Cortex of kidney (tissue), 1 donor: ENCODE results near the gene KIFC3.
"Not testable (repeated sequence)": the region's sequence is repeated elsewhere in the genome, so short reads cannot be mapped to it uniquely, and the experiment has no call there.

Source experiments
- DNase-seq: peaks from one replicate; lab custom pipeline; 2025; lab: John Stamatoyannopoulos, UW

The KIFC3 gene

DNA sequence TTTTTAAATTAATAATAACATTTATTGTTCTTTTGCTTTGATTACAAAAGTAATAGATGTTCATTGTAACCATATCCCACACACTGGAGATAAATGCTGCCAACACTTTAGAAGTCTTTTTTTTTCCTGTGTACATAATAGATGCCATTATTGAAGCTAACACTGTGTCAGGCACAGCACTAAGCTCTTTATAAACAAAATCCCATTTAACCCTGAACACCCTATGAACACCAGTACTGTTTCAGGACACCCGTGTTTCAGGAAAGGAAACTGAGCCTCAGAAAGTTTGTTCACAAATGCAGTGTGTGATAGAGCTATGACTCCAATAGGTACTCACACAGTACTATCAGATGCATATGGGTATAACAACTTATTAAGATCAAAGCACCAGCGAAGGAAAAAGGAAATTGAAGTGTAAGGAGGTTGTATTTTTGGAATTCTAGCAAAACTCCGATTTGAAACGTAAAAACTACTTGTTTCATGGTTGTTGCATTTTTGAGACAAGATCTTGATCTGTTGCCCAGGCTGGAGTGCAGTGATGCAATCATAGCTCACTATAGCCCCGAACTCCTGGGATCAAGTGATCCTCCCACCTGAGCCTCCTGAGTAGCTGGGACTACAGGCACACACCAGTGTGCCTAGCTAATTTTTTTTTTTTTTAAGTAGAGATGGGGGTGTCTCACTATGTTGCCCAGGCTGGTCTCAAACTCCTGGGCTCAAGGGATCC is 2.0 kb upstream of the KIFC3 start:
- DNase-seq: no peak

DNA sequence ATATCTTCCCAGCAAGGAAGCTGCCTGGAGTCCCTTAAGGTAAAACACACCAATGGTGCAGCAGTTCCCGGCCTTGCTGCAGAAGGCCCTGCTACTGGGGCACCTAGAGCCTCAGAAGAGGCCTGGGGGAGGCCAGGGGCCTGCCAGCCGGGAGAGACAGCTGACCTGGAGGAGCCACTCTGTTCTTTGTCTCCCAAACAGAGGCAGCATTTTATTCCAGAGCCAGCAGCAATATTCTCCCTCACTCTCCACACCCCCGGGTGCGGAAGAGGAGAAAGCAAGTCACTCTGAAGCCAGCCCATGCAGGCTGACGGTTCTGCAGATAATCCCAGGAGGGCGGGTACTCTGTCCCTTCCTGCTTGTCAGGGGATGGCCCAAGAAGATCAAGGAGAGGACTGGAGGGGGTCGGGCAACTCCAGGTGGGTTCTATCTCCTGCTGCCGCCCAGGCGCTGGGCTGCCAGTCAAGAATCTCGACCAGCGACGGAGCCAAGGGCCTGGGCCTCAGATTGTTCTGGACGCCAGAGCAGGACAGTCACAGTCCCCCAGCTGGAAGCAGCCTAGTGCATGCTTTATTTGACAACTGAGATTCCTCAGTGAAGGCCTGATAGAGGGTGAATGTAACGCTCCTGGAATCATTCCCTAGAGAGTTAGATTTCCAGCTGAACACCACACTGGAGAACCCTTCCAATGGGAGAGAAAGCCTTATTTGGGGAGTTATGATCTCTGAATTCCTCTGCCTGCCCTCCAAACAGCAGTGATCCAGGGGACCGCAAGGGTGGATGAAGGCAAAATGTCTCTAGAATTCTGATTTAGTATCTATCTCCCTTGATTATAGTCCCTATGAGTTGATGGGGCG is 1.1 kb upstream of the KIFC3 start:
- DNase-seq: no peak

DNA sequence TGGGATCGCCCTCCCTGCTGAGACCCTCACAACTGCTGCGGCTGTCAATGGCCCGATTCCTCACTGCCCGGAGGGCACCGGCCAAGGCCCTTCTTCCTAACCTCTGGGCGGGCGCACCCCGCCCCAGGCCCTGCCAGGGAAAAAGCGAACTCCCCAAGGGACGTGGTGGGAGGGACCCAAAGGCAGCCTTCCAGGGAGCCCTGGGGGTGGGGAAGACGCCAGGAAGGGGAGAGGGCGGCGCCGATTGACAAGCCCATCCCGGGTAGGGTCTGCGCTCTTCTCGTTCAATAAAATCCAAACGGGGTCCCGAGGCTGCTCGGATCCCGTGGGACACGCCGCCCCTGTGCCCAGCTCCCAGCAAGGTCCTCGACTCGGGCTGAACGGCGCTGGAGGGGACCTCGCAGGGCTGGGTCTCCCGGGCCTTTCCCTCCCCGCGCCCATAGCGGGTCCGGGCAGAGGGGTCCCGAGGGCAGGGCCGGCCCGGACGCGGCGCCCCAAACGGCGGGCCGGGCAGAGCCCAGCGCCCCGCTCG is 416 bp downstream of the KIFC3 start:
- DNase-seq: no peak

DNA sequence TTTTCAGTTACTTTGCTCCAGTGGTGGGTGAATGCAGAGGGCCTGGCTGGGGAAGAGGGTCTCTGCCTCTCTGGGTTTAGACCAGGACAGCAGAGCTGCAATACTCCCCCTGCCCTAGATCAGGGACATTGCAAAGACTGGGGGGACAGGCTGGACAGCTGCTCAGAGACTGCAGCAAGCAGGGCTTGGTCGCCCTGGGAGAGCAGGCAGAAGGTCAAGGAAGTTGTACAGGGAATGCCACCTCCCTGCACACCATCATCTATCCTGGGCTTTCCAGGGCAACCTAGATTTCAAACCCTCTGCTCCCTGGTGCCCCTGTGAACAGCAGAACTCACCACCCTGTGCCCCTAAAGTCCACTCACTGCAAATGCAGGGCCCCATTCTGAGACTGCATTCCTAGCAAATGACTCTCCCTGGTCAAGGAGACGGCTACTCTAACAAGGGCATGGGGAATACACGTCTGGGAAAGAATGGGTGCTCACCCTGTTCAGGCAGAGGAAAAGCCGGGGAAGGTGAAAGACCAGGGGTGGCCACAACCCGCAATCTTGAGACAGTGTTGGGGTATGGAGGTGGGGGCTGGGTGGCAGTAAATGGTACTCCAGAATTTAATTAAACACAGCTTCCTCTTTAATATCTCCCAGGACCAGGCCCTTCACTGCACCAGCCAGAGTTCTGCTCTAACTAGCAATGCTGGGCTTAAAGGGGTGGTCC is 1.0 kb downstream of the KIFC3 start:
- DNase-seq: no peak

DNA sequence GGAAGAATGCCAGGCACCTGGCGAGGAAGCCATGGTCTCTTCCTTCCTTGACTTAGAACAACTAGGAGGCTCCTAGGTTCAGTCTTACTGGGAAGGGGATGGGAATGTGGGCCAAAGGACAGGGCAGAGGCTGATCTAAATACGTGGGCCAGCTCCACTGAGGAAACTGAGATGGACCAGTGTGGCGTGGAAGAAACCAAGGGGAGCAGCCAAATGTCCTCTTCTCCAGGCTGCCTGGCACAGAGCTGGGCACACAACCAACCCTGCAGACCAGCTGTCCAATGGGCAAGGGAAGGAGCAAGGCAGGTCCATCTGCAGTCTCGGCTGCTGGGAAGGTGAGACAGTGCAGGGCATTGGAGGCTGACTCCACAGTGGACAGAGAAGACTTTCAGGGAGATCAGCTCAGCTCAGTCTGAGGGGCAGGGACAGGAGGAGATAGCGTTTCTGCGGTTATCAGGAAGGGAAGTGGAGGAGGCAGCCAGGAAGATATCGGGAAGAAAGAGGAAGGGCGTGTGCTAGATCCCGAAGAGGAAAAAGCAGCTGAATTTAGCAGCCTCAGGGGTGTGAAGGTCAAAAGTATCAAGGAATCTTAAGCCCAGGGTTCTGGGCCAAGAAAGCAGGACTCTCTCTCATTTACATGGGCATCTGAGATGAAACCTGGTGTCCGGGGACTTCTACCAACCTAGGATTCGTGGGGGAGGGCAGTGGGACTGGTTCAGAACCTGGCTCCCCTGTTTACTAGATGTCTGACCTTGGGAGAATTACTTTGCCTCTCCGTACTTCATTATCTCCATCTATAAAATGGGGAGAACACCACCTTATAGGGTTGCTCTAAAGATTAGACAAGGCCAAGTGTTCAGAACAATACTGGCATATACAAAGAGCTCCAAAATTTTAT is 1.8 kb downstream of the KIFC3 start:
- DNase-seq: no peak

DNA sequence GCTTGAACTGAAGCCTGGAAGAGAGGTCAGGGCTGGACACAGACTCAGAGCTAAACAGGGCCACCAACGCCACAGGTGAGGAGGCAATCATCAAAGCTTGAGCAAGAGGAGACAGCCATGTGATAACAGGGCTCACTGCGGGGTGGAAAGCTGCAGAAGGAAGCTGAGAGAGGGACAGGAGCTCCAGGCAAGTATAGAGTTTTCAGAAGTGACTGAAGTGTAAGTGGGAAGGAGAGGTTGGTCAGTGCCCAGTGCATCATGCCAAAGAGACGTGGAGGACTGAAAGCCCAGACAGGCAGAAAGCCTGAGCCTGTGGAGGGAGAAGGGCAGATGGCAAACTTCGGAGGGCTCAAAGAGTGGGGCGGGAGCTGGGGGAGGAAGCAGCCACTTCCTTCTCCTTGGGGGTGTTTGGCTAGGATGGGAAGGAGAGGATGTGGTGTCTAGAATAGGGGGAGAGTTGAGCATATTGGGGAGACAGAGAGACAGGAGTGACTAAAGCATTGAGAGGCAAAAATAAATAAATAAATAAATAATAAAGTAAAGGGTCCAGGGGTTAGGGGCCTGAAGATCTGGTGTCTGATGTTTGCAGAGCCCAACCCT is 2.6 kb downstream of the KIFC3 start:
- no peak for DNase-seq

DNA sequence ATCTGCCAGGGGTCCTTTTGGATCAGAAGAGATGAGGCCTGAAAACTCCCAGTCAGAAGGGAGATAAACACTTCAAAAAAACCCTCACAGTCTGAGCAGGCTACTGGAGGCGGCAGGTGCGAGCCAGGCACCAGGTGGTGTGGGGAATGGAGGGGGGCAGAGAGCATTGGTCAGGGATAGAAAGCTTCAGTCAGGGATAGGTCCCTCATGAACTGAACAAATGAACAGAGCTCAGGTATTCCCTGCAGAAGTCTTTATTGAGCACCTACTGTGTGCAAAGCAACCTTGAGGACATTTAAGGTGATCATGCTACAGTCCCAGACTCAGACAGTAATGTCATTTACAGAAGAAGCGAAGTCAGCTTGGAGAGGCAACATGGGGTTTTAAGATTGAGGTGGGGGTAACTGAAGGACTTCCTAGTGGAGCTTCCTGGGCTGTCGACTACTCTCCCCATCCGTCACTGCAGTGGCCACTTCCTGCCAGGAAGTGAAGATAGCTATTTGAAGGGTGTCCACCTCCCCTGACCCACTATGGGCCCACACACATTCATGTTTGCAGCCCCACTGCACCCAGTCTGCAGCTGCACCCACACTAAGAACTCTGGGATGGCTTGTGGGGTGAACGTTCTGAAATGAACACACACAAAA is 3.2 kb downstream of the KIFC3 start:
- no peak for DNase-seq

DNA sequence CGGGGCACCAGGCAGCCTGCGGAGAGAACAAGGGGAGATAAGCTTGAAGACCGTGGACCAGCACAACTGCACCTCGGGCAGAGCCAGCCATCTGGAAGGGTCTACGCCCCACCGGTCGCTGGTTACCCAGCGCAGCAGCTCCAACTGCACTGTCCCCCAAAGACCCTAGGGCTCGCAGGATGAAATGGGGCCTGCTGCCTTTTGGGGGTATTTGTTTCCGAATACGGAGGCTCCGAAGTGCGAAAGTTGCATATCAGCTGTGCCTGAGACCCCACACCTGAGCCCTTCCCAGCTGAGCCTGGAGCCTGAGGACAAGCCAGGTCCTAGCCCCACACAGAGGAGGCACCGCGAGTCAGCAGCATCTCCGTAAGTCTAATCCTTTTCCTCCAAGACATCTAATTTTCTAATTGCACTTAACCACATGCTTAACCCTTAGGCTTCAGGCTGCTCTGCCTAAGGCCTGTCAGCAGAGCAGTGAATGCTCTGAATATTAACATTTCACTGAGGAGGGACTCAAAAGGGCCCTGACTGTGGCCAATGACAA is 4.0 kb downstream of the KIFC3 start:
- DNase-seq: no peak

DNA sequence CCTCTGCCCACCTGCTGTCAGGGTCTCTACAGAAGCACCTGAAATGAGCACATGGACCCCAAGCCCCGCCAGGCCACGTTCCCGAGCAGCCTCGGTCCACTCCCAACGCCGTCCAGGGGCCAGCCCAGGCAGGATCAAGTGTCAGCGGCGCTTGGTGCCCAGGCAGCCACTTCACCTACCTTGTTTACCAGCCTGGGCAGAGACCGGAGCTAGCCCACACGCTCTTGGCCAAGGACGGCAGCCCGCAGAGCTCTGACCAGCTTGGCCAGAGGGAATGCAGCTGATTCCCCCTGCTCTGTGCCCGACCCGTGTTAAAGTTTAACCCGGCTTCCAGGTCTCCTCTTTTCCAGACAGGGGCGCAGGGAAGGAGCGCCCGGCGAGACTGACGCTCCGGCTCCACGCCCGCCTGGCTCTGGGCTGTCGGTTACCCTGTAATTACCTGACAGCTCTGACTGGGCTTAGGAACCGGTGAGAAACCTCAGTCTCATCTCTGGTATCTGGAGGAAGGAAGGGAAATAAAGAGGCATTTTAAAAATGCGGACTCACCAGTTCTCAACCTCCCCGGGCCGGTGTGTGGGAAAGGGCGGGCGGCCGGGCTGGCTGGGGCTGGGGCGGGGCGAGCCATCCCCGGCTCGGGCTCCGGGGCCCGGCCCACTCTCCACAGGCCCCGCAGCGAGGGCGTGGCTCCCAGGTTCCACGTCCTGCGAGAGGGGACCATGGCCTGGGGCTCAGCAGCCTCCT is 4.6 kb downstream of the KIFC3 start:
- DNase-seq: no peak

DNA sequence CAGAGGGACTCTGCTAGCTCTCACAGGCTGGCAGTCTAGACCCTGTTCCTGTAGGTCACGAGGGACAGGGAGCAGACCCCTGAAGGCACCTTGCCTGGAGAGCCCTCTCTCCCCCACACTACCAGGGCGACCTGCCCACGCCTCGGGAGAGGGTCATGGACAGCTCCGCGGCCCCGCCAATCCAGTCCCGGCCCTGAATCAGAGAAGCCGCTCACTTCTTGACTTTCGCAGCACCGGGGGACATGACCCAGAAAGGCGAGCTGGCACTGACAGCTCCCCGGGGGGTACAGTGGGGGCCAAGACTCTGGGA is 5.1 kb downstream of the KIFC3 start:
- no peak for DNase-seq

DNA sequence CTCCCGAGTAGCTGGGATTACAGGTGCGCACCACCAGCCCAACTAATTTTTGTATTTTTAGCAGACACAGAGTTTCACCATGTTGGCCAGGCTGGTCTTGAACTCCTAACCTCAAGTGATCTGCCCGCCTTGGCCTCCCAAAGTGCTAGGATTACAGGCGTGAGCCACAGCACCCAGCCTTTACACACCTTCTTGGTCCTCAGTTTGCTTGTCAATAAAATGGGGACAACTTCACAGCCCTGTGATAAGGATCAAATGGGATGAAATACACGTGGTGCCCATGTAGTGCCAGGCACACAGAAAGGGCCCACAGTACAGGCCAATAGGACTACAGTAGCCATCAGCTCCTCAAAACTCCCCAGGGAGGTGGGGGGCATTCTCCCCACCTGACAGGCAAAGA is 6.3 kb downstream of the KIFC3 start:
- DNase-seq: not testable (repeated sequence)

DNA sequence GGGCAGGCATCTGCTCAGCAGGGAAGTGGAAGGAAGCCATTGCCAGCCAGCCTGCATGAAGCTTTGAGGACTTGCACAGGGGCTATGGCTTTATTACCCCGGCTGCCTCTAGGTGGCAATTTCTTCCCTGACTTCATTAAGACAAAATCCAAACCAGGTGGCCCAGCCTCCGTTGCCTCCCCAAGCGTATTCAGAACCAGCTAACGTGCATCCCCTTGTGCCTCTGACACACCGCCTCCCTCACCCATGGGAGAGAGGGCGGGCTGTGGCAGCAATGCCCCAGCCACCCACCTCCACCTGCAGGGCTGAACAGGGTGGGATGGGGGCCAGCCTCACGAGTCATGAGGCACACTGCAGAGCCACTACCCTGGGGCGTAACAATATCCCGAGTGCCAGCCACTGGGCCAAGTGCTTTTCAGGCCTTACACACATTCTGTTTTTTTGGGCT is 6.8 kb downstream of the KIFC3 start:
- DNase-seq: no peak

DNA sequence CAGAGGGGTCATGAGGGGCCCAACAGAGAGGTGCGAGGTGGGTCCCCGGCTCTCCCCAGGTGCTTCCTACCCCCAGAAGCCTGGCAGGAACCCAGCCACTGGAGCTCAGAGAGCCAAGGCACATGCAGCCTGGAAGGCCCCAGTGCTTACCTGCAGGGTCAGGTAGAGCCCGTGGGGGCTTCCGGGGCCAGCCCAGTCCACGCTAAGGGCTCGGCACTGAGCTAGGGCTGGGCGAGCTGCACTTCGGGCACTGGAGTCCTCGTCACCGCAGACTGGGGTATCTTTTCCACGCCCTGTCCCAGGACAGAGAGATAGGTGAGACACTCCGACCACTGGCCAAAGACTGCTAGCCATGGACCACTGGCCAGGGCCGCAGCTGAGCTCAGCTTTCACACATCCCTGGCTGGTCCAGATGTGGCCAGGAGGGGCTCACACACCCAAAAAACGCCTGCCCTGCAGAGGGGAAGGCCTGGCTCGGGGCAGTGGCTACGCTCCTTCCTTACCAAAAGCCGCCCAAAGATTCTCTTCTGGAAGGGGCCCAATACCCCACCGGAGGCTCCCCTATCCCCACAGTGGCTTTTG is 7.4 kb downstream of the KIFC3 start:
- no peak for DNase-seq

DNA sequence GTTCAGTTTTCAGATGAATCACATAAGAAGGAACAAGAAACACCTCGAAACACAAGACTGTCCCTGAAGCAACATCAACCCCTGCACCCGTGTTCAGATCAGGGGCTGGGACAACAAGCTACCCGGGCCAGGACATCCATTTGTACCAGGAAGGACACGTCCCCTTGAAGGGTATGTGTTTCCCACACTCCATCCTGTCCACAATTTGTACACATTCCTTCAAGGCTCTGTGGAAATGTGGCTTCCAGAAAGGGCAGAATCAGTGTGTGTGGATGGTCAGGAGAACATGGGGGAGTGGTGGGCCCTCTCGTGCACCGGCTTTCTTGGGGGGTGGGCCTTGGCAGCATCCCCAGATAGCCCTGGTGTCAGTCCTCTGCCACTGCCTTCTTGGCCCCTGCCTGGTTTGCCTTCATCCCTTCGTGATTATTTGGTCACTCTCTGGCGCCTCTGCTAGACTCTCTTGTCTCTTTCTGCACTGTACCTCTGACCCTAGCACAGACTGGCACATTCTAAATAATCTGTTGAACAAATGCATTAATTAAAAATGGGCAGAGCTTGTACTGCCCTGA is 10.3 kb downstream of the KIFC3 start:
- no peak for DNase-seq

DNA sequence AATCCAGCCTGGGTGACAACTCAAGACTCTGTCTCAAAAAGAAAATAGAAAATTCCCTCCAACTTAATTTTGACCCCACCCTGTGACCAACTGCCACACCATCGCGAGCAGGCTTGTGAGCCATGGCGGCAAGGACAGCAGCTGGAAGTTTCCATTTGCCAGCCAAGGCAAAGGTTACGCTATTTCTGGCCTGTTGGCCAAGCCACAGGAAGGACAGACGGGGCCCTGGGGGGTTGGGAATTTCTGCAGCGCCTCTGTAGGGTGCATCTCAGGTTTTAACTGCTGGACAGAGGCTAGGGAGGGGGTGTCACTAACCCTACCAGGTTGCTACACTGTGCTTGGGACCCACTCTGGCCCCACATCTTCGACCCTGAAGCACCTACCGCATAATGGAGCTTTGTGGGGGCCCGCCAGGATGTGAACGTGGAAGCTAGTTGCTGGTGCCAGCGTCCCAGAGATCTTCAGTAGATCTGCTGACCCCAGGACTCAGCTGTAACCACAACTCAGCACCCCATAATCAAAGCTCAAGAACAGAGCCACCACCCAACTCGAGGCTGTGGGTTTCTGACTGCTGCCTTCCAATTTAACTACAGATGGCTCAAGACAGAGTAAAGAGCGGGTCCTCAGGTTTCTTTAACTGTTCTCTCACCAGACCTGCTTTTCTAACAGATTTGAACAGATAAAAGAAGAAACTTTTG is 10.9 kb downstream of the KIFC3 start:
- DNase-seq: no peak

DNA sequence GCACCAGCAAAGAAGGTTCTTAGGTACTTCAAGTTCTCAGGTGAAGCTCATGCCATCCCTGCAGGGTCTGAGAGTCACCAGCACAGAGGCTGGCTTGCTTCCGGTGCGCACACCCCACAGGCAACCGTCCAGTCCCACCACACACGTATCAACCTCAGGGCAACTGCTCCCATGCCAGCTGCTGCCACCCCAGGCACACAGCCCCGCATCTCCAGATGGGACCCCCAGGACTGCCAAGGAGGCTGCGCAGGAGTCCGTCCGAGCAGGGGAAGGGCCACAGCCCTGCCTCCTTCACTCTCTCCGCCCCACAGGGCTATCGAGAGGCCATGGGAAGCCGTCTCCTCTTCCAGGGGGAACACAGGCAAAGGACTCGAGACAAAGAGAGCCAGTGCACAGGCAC is 13.3 kb downstream of the KIFC3 start:
- no peak for DNase-seq

DNA sequence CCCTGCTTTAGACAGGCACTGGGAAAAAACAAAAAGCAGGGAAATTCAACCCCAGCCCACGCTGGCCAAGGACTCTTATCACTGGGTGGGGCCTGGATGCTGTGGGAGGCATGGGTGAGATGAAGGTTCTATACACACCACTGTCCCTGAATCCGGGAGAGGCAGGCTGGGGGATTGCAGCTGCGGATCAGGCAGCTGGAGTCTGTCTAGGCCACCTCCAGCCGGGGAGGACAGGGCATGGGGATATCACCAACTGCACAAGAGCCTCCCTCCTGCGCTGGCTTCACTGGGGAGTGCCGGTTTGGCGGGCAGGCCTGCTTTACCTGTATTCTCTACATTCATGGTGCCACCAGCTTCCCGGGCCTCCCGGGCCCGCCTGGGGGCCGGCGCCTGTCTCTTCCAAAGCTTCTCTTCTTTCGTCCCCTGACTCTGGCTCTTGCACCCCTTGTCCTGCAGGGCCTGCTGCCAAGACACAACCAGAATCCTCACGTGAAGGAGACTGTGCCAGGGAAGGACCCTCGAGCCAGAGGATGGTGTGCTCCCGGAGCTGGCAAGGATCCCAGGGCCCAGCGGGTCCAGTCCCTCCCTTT is 13.9 kb downstream of the KIFC3 start:
- no peak for DNase-seq

DNA sequence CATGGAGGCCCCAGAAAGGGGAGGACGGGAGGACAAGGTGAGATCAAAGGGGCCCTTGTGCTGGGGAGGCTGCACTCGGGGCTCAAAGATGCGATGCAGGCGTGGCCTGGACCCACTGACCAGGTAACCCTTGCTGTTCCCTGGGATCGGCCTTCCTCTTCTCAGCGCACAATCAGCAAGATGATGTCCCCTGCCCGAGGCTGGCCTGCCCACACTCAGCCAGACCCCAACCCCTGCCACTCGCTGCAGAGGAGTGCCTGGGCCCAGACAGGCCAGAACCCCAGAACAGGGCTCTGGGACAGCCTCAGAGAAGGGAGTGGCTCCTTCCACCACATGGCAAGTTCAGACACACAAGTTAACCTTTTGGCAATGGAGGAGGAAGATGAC is 14.8 kb downstream of the KIFC3 start:
- DNase-seq: no peak
